ENCODE data around the gene GLIS2.

GLIS2 gene

GRCh38 chr16:4354512-4355409, 38.9 kb downstream of the GLIS2 start:
- no peak for DNase-seq

GRCh38 chr16:4356820-4357219, 41.0 kb downstream of the GLIS2 start:
- no peak for DNase-seq

- no peak for DNase-seq
Observed at GRCh38 chr16:4358236-4358635, 42.4 kb downstream of the GLIS2 start.

GRCh38 chr16:4358831-4359561, 43.1 kb downstream of the GLIS2 start:
- peak in 1 of 2 experiments; percentile 19 for DNase-seq

- DNase-seq, result no peak
Observed at GRCh38 chr16:4359914-4360313, 44.0 kb downstream of the GLIS2 start.

- DNase-seq, result no peak
Observed at GRCh38 chr16:4360538-4361021, 44.7 kb downstream of the GLIS2 start.

GRCh38 chr16:4361033-4361943, 45.4 kb downstream of the GLIS2 start:
- no peak for DNase-seq

GRCh38 chr16:4361944-4362311, 46.1 kb downstream of the GLIS2 start:
- DNase-seq, result no peak

- no peak for DNase-seq
Observed at GRCh38 chr16:4362476-4363135, 46.7 kb downstream of the GLIS2 start.

GRCh38 chr16:4364196-4365013, 48.5 kb downstream of the GLIS2 start:
- DNase-seq, result no peak

- DNase-seq, result no peak
Observed at GRCh38 chr16:4365014-4365406, 49.1 kb downstream of the GLIS2 start.

- DNase-seq, result no peak
Observed at GRCh38 chr16:4365615-4366014, 49.7 kb downstream of the GLIS2 start.

GRCh38 chr16:4366016-4366415, 50.1 kb downstream of the GLIS2 start:
- DNase-seq, result no peak

GRCh38 chr16:4367393-4367856, 51.6 kb downstream of the GLIS2 start:
- no peak for DNase-seq

GRCh38 chr16:4369007-4369733, 53.3 kb downstream of the GLIS2 start:
- DNase-seq, result no peak

- no peak for DNase-seq
Observed at GRCh38 chr16:4370151-4370550, 54.3 kb downstream of the GLIS2 start.

- no peak for DNase-seq
Observed at GRCh38 chr16:4370570-4371356, 54.9 kb downstream of the GLIS2 start.

GRCh38 chr16:4371357-4372000, 55.6 kb downstream of the GLIS2 start, which contains the start of gene VASN:
Gene VASN (plus strand): TSS chr16:4371848. CDS start chr16:4380878, 9,030 bp downstream.
- DNase-seq, result peak in 1 of 2 experiments; percentile 49

- DNase-seq, result no peak
Observed at GRCh38 chr16:4372001-4372577, 56.2 kb downstream of the GLIS2 start.

Measured in NCI-H524 (cell line).